ENCODE results near the gene SRPK2. TPM values are rescaled to one million over a fixed set of nuclear protein-coding genes. Genes with fewer than 3 reads are reported as not detected.
A peak's percentile ranks its signal among the peaks of the same experiment; 100 is the strongest.
"Not testable (repeated sequence)": the region's sequence is repeated elsewhere in the genome, so short reads cannot be mapped to it uniquely, and the experiment has no call there.

Gene SRPK2
- total and polyA plus RNA-seq, 12 donors = 10.5 to 40.4 (median 35.1) TPM

DNA sequence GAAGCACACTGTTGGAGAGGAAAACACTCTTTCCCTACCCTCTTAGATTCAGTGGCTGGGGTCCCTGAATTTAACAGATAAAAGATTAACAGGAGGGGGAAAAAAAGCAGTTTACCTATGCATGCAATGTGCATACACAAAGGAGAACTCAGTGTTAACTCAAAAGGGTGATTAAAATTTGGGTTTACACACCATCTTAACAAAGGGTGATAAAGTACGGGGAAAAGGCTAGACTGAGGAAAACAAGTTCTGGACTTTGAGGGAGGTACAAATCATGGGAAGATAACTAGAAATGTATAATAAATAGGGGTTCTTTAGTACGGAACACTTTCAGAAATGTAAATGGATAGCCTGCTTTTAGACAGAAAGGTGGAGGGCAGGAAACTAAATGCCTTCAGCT lies 83.1 kb downstream of the SRPK2 start:
- H3K4me3 ChIP-seq = no peak overlapping the region
- TF ChIP-seq, protein P1, sequence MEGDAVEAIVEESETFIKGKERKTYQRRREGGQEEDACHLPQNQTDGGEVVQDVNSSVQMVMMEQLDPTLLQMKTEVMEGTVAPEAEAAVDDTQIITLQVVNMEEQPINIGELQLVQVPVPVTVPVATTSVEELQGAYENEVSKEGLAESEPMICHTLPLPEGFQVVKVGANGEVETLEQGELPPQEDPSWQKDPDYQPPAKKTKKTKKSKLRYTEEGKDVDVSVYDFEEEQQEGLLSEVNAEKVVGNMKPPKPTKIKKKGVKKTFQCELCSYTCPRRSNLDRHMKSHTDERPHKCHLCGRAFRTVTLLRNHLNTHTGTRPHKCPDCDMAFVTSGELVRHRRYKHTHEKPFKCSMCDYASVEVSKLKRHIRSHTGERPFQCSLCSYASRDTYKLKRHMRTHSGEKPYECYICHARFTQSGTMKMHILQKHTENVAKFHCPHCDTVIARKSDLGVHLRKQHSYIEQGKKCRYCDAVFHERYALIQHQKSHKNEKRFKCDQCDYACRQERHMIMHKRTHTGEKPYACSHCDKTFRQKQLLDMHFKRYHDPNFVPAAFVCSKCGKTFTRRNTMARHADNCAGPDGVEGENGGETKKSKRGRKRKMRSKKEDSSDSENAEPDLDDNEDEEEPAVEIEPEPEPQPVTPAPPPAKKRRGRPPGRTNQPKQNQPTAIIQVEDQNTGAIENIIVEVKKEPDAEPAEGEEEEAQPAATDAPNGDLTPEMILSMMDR (IDR thresholded peaks at IDR 0.05) = no peak
- no peaks in the 10 kb centered on the region for H3K36me3 ChIP-seq
- H3K4me1 ChIP-seq = peaks cover 0 to 29% (median 7%) of the 10 kb centered on the region in 9 donors
- H3K9me3 ChIP-seq = peaks cover 0 to 7% (median 0%) of the 10 kb centered on the region in 11 donors
- H3K27ac ChIP-seq = no peak overlapping the region
- DNase-seq = no peak
- ATAC-seq = no peak
- 96 to 97% methylated on average over 2 of the region's 2 CpGs for WGBS, 2 donors
- intact Hi-C loops (cut with DNase I) = no loop called here
- H3K27me3 ChIP-seq = no peaks in the 10 kb centered on the region

DNA sequence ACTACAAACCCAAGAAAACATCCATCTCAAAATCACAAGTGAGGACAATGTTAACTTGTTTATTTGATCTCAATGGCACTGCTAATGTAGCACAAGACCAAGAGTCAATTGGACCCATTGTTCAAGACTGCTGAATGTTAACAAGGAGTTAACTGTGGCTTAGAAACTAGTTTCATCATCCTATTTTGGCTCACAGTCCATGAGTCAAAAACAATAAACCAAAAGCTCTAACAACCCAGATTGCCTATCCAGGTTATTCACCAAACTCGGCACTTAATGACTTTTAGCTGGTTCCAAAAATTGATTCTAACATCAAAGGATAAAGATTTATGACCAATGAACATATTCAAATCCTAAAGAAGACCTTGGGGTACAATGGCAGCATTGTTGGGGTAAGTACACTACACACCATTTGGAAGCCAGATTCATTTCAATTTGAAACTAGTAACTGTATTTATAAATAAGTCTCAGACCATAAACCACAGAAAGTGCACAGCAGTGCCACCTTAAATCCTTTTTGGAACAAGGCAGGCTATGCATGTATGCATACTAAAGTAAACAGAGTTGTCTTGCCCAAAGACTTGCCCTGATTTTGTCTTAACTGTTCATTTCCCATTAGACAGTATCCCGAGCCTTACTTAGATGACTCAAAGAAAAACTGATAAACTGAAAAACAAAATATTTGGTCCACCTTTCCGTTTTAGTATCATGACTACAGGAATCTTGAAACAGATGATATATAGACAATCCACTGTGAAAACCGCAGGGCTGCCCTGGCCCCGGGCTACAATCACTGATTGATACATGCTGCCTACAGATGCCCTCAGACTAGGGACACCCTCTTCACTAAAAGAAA lies 84.5 kb downstream of the SRPK2 start:
- intact Hi-C loops (cut with DNase I) = no loop called here
- ATAC-seq = no peak
- Histone ChIP-seq H3K27ac (no peak overlapping the region), H3K4me3 (no peak overlapping the region), H3K9me3 (peaks cover 0 to 7% (median 0%) of the 10 kb centered on the region in 11 donors), H3K4me1 (peaks cover 0 to 25% (median 3%) of the 10 kb centered on the region in 9 donors), H3K27me3 (no peaks in the 10 kb centered on the region), H3K36me3 (no peaks in the 10 kb centered on the region)
- 72 to 84% methylated on average over 5 of the region's 5 CpGs for WGBS, 2 donors
- DNase-seq = no peak
- TF ChIP-seq, protein P1 (IDR thresholded peaks at IDR 0.05) = no peak

DNA sequence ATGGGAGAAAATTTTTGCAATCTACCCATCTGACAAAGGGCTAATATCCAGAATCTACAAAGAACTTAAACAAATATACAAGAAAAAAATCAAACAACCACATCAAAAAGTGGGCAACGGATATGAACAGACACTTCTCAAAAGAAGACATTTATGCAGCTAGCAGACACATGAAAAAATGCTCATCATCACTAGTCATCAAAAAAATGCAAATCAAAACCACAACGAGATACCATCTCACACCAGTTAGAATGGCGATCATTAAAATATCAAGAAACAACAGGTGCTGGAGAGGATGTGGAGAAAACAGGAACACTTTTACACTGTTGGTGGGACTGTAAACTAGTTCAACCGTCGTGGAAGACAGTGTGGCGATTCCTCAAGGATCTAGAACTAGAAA lies 88.1 kb downstream of the SRPK2 start:
- H3K4me3 ChIP-seq; H3K9me3 ChIP-seq; H3K27me3 ChIP-seq; intact Hi-C loops (cut with DNase I); ATAC-seq; H3K36me3 ChIP-seq; DNase-seq; H3K27ac ChIP-seq: not testable (repeated sequence)
- peaks cover 0 to 22% (median 8%) of the 10 kb centered on the region in 9 donors for H3K4me1 ChIP-seq
- WGBS, 2 donors = 93 to 97% methylated on average over 6 of the region's 6 CpGs

DNA sequence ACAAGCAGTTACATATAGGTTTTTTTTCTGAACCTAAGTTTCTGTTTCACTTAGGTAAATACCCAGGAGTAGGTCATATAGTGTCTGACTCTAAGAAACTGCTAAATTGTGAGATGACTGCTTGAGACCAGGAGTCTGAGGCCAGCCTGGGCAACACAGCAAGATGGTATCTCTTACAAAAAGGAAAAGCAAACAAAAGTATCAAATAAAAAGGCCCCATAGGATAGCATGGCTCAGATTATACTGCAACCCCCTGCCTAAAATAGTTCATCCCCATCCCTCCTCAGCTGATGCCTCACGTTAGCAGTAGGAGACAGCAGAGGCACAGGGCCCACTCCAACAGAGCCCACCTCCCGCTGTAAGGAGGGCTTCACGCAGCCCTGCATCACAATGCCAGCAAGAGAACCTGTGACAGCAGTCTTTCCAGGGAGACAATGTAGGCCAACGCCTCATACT lies 90.3 kb downstream of the SRPK2 start:
- WGBS, 2 donors = 89 to 96% methylated on average over 4 of the region's 4 CpGs
- TF ChIP-seq, protein P1 (IDR thresholded peaks at IDR 0.05) = no peak
- H3K36me3 ChIP-seq = no peaks in the 10 kb centered on the region
- no peaks in the 10 kb centered on the region for H3K27me3 ChIP-seq
- DNase-seq = no peak
- peaks cover 0 to 22% (median 0%) of the 10 kb centered on the region in 9 donors for H3K4me1 ChIP-seq
- H3K9me3 ChIP-seq = peaks cover 0 to 4% (median 0%) of the 10 kb centered on the region in 11 donors
- H3K27ac ChIP-seq = no peak overlapping the region
- intact Hi-C loops (cut with DNase I) = no loop called here
- ATAC-seq = peak in 1 of 8 donors; percentile 14
- H3K4me3 ChIP-seq = no peak overlapping the region

DNA sequence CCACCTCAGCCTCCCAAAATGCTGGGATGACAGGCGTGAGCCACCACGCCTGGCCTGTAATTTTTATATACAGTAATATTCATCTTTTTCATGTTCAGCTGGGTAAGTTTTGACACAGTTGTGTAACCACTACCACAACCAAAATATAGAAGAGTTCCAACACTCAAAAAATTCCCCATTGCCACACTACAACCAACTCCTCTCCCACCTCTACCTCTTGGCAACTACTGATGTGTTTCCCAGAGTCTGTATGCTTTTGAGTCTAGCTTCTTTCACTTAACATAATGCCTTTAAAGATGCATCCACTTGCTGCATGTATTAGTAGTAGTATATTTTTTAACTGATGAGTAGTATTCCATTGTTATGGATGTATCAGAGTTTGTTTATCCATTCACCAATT lies 90.7 kb downstream of the SRPK2 start:
- WGBS, 2 donors = 95 to 100% methylated on average over 2 of the region's 2 CpGs
- intact Hi-C loops (cut with DNase I) = no loop called here
- H3K27ac ChIP-seq = no peak overlapping the region

More for the DNA sequence above, 90.7 kb downstream of the SRPK2 start:
- Histone ChIP-seq H3K27me3 (no peaks in the 10 kb centered on the region), H3K9me3 (peaks cover 0 to 4% (median 0%) of the 10 kb centered on the region in 11 donors), H3K36me3 (no peaks in the 10 kb centered on the region), H3K4me1 (peaks cover 0 to 22% (median 0%) of the 10 kb centered on the region in 9 donors), H3K4me3 (no peak overlapping the region)
- DNase-seq (no peak), ATAC-seq (no peak)
- TF ChIP-seq, protein P1 (IDR thresholded peaks at IDR 0.05) = no peak

Data from heart right ventricle (tissue), 16 donors.